ENCODE results near the gene RUNX2. TPM values are rescaled to one million over a fixed set of nuclear protein-coding genes. Genes with fewer than 3 reads are reported as not detected.
A peak's percentile ranks its signal among the peaks of the same experiment; 100 is the strongest.

RUNX2 gene
- total and polyA plus RNA-seq, 10 donors, result 0.86 to 9.4 (median 6.6) TPM

DNA sequence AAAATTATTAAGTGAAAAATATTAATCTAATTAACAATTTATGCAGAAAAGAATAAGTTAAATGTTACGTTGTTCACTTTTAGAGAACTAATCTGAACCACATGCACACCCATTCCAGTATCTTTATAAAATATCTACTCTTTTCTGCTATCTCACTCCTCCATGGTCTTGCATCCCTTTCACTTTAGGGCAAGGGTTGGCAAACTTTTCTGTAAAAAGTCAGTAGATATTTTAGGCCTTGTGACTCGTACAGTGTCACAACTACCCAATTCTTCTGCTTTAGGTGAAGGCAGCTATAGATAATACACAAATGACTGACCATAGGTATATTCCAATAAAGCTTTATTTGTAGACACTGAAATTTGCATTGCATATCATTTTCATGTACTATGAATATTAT is 89.3 kb downstream of the RUNX2 start:
- no peak overlapping the region for H3K27ac ChIP-seq
- WGBS, 5 donors, result 67 to 87% (median 80%) methylated on average over 2 of the region's 2 CpGs
- H3K4me1 ChIP-seq, result peaks cover 16 to 39% (median 28%) of the 10 kb centered on the region in 6 donors
- H3K4me3 ChIP-seq, result no peak overlapping the region
- no peaks in the 10 kb centered on the region for H3K36me3 ChIP-seq
- H3K9me3 ChIP-seq, result no peaks in the 10 kb centered on the region
- peaks cover 4 to 72% (median 35%) of the 10 kb centered on the region in 7 donors for H3K27me3 ChIP-seq (replicated peaks in 1 of 7)
- TF ChIP-seq POLR2AphosphoS5 (IDR thresholded peaks at IDR 0.05), result no peak
- no peak for DNase-seq
- intact Hi-C loops (cut with DNase I; ENCODE audit: low total_unique reads), result no loop called here

DNA sequence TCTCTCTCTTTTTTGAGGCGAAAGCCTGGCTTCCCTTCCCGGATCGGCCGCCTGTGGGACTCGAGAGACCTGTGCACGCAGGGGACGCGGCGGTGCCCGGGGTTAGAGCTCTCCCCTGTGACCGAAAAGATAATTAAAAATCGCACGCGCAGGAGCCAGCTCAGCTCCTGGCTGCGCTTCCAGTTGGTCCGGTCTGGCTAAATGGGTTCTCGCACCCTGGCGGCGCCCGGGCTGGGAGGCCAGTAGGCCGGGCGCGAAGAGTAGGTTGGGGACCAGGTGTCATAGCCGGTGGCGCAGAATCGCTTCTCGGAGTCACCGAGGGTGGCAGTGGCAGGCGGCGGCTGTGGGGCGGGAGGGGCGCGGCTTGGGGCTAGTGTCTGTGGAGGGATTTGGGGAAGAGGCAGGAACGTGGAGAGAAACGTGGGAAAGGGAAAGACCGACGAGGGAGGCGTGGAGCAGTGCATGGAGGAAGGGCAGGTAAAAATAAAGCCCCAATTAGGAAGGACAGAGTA is 91.5 kb downstream of the RUNX2 start:
- Histone ChIP-seq H3K36me3 (no peaks in the 10 kb centered on the region), H3K9me3 (no peaks in the 10 kb centered on the region), H3K27ac (no peak overlapping the region), H3K4me3 (peak overlapping the region in 7 of 8 donors; percentile 19 to 84 (median 63)), H3K27me3 (replicated peaks in 1 of 7) (peaks cover 4 to 93% (median 57%) of the 10 kb centered on the region in 7 donors), H3K4me1 (peaks cover 31 to 61% (median 47%) of the 10 kb centered on the region in 6 donors)
- intact Hi-C loops (cut with DNase I; ENCODE audit: low total_unique reads), result no loop called here
- DNase-seq, result peak; percentile 89
- TF ChIP-seq, protein P1, sequence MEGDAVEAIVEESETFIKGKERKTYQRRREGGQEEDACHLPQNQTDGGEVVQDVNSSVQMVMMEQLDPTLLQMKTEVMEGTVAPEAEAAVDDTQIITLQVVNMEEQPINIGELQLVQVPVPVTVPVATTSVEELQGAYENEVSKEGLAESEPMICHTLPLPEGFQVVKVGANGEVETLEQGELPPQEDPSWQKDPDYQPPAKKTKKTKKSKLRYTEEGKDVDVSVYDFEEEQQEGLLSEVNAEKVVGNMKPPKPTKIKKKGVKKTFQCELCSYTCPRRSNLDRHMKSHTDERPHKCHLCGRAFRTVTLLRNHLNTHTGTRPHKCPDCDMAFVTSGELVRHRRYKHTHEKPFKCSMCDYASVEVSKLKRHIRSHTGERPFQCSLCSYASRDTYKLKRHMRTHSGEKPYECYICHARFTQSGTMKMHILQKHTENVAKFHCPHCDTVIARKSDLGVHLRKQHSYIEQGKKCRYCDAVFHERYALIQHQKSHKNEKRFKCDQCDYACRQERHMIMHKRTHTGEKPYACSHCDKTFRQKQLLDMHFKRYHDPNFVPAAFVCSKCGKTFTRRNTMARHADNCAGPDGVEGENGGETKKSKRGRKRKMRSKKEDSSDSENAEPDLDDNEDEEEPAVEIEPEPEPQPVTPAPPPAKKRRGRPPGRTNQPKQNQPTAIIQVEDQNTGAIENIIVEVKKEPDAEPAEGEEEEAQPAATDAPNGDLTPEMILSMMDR (IDR thresholded peaks at IDR 0.05 in 8 of 11, conservative IDR thresholded peaks at IDR 0.05 in 3 of 11), result peak in 6 of 11 experiments; percentile 8 to 39 (median 18)
- no peak for TF ChIP-seq POLR2A (IDR thresholded peaks at IDR 0.05)
- TF ChIP-seq POLR2AphosphoS5 (IDR thresholded peaks at IDR 0.05), result peak in 1 of 3 donors; percentile 17
- 2 to 7% (median 2%) methylated on average over 37 to 38 of the region's 38 CpGs for WGBS, 5 donors

DNA sequence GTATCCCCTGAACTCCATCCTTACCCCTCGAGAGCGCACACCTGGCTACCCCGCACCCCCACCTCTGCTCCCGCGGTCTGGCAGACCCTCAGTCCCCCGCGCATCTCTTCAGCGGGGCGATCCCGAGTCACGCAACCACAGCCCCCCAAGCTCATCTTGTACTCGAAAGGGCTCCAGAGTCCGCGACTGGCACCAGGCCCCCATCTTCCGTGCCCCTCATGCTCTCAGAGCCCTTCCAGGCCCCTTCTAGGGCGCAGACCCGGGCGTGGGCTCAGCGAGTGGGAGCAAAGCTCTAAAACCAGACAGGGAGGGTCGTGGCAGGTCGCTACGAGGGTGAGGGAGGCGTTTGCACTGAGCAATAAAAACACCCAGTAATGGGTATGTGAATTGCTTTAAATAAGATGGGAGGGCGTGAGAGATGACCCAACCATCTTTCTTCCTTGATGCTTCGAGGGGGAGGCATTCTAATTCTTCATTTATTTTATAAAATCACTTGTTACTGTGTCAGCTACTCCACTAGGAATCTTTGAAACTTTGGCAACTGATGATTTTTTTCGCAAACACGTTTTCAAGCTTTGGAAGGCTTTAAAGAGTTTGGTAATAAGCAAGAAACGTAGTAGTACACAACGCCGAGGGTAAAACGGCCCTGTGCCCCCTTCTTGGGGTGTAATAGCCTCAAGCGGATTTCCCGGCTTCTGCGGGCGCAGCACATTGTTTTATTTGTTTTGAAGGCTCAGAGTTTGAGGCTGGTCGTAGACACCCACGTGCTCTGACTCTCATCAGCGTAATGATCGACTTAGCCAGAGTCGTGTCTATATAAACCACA is 92.2 kb downstream of the RUNX2 start:
- intact Hi-C loops (cut with DNase I; ENCODE audit: low total_unique reads), result no loop called here
- no peak overlapping the region for H3K27ac ChIP-seq
- 1 to 5% (median 4%) methylated on average over 37 to 40 of the region's 40 CpGs for WGBS, 5 donors
- peaks cover 2 to 89% (median 59%) of the 10 kb centered on the region in 7 donors for H3K27me3 ChIP-seq (replicated peaks in 1 of 7)
- no peaks in the 10 kb centered on the region for H3K9me3 ChIP-seq
- H3K4me3 ChIP-seq, result peak overlapping the region in 7 of 8 donors; percentile 19 to 84 (median 63)
- TF ChIP-seq, protein P1 (IDR thresholded peaks at IDR 0.05 in 8 of 11, conservative IDR thresholded peaks at IDR 0.05 in 3 of 11), result no peak
- no peak for TF ChIP-seq POLR2A (IDR thresholded peaks at IDR 0.05)
- TF ChIP-seq POLR2AphosphoS5 (IDR thresholded peaks at IDR 0.05), result no peak
- no peaks in the 10 kb centered on the region for H3K36me3 ChIP-seq
- peak; percentile 77 for DNase-seq
- H3K4me1 ChIP-seq, result peaks cover 31 to 65% (median 48%) of the 10 kb centered on the region in 6 donors

DNA sequence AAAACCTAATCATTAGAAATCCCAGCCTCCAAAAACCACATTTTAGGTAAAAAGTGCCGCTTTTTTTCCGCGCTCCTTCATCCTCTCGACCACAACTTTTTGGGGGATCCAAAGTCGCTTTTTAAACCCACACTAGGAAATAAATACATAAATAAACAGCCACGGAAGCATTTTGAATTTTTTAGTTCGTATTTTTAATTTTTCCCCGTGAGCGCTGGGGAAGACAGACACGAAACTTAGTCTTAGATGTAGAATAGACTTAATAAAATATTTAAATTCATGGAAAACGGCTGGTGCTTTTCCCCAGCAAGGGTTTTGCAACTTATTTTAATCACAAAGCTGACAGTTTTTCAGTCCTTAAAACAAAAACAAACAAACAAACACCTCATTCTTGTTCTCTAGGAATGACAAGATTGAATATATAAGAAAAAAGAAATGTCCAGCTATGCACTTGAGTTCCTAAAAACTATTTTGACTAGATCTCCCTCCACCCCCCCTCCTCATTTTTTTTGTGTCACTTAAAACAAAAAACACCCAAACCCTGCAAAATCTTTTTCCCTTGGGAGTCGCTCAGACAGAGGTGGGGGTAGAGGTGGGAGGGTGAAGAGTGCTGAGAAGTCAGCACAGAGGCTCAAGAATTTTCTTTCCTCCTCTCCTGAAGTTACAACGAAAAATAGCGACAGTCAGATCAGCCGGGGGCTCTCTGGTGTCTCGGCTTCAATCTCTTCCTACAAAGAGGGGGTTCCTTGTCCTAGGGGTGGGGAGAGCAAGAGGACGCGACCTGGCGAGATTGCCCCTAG is 93.0 kb downstream of the RUNX2 start:
- Histone ChIP-seq H3K9me3 (no peaks in the 10 kb centered on the region), H3K36me3 (no peaks in the 10 kb centered on the region), H3K4me3 (peak overlapping the region; percentile 45 to 84 (median 62)), H3K27me3 (replicated peaks in 1 of 7) (peaks cover 0 to 84% (median 59%) of the 10 kb centered on the region in 7 donors), H3K4me1 (peaks cover 31 to 62% (median 48%) of the 10 kb centered on the region in 6 donors), H3K27ac (peak overlapping the region in 7 of 8 donors; percentile 15 to 89 (median 85))
- no peak for DNase-seq
- intact Hi-C loops (cut with DNase I; ENCODE audit: low total_unique reads), result no loop called here
- TF ChIP-seq, protein P1 (IDR thresholded peaks at IDR 0.05 in 8 of 11, conservative IDR thresholded peaks at IDR 0.05 in 3 of 11), result no peak
- TF ChIP-seq POLR2AphosphoS5 (IDR thresholded peaks at IDR 0.05) (no peak), POLR2A (IDR thresholded peaks at IDR 0.05) (no peak)
- 2 to 3% (median 3%) methylated on average over 19 of the region's 19 CpGs for WGBS, 5 donors

Data from spleen (tissue), 11 donors.